HG03097 (cell line): ENCODE data around the gene GJC3.
A peak's percentile ranks its signal among the peaks of the same experiment; 100 is the strongest.
"Not testable (repeated sequence)": the region's sequence is repeated elsewhere in the genome, so short reads cannot be mapped to it uniquely, and the experiment has no call there.

Source experiments
- ATAC-seq: cut with Tn5 transposase; IDR thresholded peaks from one replicate; pipeline ENCODE4 v1.9.1; 2021; ENCODE audit not compliant: unreplicated experiment, low FRiP score

GJC3 gene

GRCh38 chr7:99935009-99935408 is 5.6 kb upstream of the GJC3 start:
- ATAC-seq, result not testable (repeated sequence)

GRCh38 chr7:99930376-99930775 is 956 bp upstream of the GJC3 start:
- ATAC-seq, result no peak

- no peak for ATAC-seq
Observed at GRCh38 chr7:99929730-99930053, 272 bp upstream of the GJC3 start.

DNA sequence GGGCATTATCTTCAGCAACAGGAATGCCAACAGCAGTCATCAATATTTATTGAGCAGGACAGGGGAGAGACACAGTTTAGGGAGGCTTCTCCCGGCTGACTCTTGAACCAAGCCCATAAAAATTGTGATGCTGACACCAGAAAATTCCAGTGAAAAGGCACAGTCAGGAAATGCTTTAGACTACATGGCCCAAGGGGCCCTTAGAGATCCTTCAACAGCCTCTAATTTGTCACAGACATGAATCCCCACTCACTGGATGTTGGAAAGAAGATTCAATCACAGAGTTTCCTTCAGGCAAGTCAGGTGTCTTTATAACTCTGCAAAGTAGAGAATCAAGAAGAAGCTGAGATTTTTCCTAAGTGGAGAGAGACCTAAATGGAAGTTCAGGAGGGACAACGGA is 1.2 kb downstream of the GJC3 start:
- ATAC-seq, result no peak

DNA sequence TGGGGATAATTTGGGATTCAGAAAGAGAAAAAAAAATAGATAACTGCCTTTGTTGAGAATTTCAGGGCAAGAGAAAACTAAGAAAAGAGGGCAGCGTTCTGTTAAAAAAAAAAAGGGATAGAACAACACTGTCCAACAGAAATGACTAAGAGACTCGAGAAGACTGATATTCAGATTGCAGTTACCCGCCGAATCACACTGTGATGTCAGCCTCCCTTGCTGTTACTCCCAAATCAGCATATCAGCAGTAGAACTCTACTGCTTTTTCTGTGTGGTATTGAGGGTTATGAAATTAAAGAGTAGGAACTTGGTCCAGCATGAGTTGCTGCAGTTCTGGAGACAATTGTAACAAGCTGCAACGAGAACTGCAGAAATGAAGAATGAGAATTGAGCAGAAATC is 1.9 kb downstream of the GJC3 start:
- no peak for ATAC-seq

GRCh38 chr7:99926321-99926720 is 3.1 kb downstream of the GJC3 start:
- ATAC-seq, result no peak

DNA sequence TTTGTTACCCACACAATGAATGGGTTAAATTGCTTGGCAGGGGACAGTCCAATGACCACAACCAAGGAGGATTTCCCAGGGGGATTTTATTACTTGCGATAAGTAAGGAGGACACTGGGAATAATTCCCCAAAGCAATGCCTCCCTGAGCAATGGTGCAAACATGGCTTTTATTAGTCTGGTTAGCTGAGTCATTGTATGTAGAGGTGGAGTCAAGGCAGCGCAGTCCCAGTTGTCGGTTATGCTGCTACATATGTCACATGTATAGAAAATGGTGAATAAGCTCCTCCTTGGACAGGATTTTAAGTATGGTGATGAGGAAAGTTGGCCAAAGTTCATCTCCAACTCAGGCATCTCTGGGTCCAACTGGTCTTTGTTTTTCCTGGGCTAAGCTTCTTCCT is 6.2 kb downstream of the GJC3 start:
- ATAC-seq, result no peak

- ATAC-seq, result no peak
Observed at GRCh38 chr7:99920149-99920548, 9.3 kb downstream of the GJC3 start.

- no peak for ATAC-seq
Observed at GRCh38 chr7:99919814-99920112, 9.7 kb downstream of the GJC3 start.

DNA sequence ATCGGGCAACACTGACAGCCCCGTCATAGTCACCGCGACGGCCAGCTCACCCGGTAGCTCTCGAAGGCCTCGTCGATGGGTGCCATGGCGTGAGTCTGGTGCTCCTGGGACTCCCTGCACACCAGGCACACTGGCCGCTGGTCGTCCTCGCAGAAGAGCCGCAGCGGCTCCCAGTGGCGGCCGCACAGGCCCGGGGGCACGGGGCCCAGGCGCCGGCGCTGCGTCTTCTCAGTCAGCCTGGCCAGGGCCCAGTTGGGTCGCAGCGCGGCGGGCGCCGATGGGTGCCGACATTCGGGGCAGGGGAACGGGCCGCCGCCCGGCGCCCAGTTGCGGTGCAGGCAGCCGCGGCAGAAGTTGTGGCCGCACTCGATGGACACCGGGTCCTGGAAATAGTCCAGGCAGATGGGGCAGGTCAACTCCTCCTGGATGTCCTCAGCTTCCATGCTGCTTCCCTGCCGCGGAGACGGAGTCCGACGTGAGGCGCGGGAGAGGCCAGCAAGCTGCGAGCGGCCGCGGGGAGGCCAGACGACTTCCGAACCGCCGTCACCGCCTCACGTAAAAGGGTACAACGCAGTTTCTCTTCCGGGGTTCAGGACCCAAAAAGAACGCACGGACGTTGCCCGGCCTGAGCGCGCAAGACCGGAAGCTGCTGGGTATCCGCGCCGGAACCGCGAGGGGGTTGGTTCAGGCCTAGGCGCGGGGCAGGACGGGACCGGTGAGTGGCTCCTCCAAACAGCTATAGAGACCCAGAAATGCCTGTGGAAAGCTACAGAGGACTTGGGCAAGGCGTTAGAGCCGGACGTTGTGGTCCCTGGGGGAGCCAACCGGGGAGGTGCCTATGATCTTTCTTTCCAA is 10.2 kb downstream of the GJC3 start, which contains the start of gene TRIM4:
TSS of gene TRIM4 (minus strand) at position 572 of the 855 bp plus-strand sequence. CDS start at position 443, 129 bp downstream.
- ATAC-seq, result peak; percentile 93

- no peak for ATAC-seq
Observed at GRCh38 chr7:99910976-99911375, 18.4 kb downstream of the GJC3 start.

GRCh38 chr7:99901581-99901980 is 27.8 kb downstream of the GJC3 start:
- no peak for ATAC-seq

DNA sequence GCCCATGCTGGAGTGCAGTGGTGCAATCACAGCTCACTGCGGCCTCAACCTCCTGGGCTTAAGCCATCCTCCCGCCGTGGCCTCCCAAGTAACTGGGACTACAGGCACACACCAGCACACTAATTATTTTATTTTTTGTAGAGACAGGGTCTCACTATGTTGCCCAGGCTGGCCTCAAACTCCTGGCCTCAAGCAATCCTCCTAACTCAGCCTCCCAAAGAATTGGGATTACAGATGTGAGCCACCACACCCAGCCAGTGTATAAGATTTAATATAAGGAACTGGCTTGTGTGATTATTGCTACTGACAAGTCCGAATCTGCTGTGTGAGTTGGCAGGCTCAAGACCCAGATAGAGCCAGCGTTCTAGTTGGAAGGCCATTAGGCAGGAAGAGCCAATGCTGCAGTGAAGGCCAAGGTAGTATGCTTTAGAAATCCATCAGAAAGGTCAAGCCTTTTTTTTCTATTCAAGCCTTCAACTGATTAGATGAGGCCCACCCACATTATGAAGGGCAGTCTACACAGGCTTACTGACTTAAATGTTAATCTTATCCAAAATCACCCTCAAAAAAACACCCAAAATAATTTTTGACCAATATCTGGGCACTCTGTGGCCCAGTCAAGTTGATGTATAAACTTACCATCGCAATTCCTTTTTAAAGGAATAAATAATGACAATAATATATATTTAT is 29.4 kb downstream of the GJC3 start:
- no peak for ATAC-seq

DNA sequence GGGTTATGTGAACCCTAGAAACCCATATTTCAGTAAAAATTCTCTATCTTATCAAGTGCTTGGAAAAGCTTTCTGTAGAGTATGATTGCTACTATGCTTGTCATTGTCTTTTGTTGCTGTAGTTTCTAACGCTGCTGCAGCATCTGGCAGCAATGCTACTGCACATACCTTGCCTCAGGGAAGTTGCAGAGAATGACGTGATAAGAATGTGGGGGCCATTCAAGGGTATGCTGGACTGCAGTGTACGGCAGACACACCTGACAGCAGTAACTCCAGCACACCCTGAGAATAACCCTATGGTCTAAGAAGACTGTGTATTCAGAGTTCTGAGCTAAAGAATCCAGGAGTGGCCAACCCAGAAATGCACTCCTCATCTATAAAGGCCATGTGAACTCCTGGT is 30.6 kb downstream of the GJC3 start:
- no peak for ATAC-seq

DNA sequence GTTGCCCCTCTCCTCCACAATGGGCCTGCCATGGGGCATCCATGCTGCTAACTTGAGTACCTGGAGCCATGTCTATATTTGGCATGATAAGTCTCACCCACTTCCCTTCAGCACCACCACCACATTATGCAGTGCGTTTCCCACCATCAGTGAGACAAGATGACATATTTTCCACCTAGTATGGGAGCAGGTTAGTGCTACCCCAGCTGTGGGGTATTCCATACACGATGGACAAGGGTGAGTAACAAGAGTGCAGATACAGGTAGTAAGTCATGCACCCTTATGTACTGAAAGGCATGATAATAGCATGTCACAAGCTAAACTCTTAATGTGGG is 31.4 kb downstream of the GJC3 start:
- no peak for ATAC-seq

DNA sequence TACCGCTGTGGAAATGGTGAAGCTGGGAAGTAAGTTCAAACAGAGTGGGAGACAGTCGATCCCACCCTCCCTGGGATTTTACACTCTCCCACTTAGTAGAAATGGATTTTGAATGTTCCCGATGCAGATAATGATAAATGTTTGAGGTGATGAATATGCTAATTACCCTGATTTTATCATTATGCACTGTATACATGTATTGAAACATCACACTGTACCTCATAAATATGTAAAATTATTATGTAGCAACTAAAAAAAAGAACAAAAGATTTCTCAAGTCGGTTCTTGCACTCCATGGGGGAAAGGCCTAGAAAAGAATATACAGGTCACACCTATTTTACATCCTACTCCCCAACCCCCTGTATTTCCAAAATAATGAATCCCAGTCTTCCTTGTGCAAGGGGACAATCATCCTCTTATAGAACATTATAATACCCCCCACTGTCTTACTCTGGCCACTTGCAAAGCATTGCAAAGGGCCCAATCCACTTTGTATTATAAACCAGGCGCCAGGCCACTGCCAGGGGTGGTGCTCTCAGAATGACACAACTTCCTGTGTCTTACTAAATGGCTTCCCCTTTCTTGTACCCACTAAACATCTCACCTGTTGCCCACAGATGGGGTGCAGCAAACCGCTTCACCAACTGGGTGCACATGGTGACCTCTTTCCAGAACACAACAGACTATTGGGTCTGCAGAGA is 31.9 kb downstream of the GJC3 start:
- no peak for ATAC-seq

DNA sequence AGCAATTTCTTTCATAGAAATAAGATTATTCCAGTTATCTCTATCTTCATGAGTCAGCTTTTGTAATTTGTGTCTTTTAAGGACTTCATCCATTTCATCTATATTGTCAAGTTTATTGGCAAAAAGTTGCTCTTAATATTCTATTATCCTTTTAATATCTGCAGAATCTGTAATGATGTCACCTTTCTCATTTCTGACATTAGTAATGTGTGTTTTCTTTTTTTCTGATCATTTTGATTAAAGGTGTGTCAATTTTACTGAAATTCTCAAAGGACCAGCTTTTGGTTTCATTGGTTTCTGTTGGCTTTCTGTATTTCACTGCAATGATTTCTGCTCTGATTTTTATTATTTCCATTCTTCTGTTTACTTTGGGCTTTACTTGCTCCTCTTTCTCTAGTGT is 34.7 kb downstream of the GJC3 start:
- ATAC-seq, result no peak

GRCh38 chr7:99893280-99893679 is 36.1 kb downstream of the GJC3 start:
- ATAC-seq, result no peak

- not testable (repeated sequence) for ATAC-seq
Observed at GRCh38 chr7:99890348-99890747, 39.1 kb downstream of the GJC3 start.

DNA sequence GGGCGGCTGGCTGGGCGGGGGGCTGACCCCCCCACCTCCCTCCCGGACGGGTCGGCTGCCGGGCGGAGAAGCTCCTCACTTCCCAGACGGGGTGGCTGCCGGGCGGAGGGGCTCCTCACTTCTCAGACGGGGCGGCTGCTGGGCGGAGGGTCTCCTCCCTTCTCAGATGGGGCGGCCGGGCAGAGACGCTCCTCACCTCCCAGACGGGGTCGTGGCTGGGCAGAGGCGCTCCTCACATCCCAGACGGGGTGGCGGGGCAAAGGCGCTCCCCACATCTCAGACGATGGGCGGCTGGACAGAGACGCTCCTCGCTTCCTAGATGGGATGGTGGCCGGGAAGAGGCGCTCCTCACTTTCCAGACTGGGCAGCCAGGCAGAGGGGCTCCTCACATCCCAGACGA is 41.1 kb downstream of the GJC3 start:
- ATAC-seq, result not testable (repeated sequence)

DNA sequence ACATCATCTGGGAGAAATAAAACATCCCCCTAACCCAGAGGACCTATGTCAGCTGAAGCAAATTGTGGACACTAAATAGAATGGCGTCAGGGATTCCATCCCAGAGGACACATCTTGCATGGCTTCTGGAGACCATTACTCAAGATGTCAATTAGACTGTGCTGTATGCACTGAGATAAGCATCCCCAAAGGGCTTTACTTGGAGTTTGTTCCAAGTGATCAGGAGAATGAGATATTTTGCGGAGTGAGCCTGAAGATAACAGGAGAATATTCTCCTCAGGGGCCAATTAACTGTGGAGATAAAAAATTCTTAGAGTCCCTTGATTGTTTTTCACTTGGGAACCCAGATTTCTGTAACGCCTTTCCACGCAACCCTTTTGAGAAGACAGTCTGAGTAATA is 48.0 kb downstream of the GJC3 start:
- no peak for ATAC-seq

GRCh38 chr7:99876933-99877332 is 52.5 kb downstream of the GJC3 start, which contains the start of gene OR2AE1:
Gene OR2AE1, minus strand, starts transcription at chr7:99877033. Its CDS starts 0 bp downstream, at chr7:99877033.
- ATAC-seq, result no peak
